Stimulated activated CD8-positive, alpha-beta memory T cell treated with anti-CD3 and anti-CD28 coated beads, Interleukin-12 subunit alpha, Interleukin-12 subunit beta, amount 100 ng/mL, for 1 hour (primary cell): ENCODE data around the gene NOS1AP.
"Not testable (repeated sequence)": the region's sequence is repeated elsewhere in the genome, so short reads cannot be mapped to it uniquely, and the experiment has no call there.

Source experiments
- DNase-seq: peaks from one replicate; pipeline ENCODE4 v3.0.0-alpha.2; 2020; ENCODE audit warnings: low read depth

The NOS1AP gene

DNA sequence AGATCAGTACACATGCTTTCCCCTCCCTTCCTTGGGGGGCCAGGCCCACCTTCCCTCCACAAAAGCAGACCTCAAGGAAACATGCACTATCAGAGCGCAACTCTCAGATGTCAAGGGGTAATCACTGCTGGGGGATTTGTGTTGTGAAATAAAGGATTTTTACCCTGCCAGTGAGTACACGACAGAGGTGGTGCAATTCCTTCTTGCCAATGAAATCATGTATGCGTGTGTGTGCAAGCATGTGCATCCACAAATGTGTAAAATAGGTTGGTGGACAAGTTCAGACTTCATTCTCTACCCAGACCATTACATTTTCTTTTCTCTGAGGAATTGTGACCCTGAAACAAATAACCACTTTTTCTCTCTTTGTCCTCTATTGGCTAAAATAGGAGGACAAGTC lies 9.8 kb upstream of the NOS1AP start:
- no peak for DNase-seq

DNA sequence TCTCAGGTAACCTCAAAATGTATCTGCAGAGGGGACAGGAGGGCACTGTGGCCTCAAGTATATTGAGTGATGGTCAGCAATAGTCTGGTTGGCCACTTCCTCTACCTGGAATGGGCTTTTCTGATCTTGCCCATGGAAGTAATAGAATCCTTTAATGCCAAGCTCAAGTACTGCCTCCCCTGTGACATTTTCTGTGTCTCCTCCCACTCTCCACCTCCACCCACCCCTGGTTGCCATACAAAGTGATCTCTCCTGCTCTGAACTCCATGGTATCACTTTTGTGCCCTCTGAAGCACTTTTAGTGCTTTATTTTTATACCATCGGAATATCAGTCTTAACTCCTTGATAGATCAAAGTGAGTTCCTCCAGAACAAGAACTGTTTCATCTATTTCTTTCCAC lies 9.2 kb upstream of the NOS1AP start:
- DNase-seq, result no peak

DNA sequence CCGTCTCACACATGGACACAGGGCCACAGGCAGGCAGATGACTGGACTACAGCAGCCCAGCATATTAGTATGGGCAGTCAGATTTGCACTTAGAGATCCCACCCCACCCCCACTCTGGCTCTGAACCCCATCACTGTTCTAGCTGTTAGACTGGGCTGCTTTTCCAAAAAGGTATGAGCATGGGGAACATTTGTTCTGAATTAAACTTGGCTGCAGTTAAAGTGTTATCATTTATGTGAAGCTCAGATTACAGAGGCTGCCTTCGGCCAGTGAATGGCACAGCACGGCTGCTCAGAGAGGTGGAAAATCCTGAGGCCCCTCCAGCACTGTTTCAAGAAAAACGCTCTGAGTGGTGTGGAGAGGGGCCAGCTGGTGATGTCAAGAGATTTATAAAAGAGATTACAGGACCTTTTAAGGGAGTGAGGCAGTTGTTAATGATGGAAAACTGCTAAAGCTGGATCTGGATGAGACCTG lies 6.9 kb upstream of the NOS1AP start:
- DNase-seq, result no peak

DNA sequence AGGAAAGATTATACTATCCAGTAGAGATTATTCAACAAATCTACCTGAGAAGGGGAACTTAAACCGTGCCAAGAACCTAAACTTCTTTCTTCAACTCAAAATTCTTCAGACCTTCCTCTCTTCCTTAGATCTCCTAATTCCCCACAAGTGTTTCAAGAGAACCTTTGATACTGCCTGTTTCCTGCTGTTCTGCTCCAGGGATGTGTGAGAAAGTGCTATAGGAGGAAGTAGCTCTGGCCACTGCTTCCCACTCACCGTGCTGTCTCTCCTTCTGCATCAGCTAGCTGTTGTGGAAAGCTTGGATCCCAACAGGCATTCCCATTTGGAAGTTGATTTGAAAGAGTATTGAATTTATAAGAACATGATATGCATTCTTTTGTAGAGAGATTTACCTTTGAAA lies 4.5 kb upstream of the NOS1AP start:
- no peak for DNase-seq

DNA sequence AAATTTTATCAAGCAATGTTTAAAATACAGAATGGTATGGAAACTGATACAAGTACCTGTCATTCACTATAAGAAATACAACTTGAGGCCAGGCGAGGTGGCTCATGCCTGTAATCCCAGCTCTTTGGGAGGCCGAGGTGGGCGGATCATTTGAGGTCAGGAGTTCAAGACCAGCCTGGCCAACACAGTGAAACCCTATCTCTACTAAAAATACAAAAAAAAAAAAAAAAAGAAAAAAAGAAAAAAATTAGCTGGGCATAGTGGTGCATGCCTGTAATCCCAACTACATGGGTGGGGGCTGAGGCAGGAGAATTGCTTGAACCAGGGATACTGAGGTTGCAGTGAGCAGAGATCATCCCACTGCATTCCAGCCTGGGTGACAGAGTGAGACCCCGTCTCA lies 2.7 kb upstream of the NOS1AP start:
- DNase-seq, result not testable (repeated sequence)

DNA sequence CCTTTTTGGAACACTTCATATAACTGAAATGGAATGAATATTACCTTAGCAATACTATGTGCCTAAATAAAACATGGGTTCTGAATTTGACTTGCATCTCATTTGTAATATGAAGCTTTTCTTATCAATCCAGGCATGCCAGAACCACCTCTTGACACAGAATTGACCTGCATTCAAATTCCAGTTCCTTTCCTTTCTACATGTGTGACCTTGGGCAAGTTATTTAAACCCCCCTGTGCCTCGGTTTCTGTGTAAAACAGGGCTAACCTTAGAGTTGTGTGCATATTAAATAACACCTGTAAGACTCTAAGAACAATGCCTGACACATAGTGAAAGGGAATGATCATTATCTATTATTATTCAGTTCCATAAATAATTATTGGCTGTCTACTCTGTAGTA lies 2.0 kb upstream of the NOS1AP start:
- DNase-seq, result no peak

DNA sequence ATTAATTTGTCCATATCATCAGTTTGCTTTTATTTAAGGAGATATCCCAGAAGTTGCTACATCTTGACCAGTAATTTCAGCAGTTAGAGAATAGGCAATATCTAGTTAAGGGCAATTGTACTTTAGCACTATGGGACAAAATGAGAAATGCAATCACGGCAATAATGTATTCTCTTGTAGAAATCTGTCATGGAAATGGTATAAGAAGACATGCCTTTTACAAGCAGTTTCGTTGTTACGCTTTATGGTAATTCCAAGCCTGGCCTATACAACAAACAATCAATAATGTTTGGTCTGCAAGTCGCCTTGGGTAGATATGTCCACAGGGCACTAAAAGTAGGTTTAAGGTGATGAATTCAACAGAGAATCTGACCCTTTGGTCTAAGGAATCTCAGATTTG lies 1.2 kb upstream of the NOS1AP start:
- no peak for DNase-seq

DNA sequence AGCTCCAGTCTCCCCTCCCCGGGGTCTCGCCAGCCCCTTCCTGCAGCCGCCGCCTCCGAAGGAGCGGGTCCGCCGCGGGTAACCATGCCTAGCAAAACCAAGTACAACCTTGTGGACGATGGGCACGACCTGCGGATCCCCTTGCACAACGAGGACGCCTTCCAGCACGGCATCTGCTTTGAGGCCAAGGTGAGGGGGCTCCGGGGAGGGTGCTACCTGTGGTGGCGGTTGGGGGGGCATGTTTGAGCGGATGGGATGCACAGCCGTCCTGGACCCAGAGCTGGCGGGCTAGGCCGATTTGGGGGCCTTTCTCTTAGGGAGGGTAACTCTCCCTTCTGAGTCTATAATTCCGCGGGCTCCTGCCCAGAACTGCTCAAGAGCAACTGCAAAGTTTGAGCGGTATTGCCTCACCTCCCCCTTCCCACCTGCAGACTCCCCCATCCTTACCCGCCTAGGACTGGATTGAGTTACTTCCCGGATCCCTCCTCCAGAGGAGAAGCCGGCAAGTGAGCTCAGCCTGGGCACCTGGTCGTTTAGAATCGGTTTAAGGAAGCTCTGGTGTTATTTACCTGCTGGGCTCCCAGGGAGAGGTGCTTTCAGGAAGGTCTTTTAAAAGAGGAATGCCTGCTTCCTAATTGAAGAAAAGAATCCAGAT lies 730 bp downstream of the NOS1AP start:
- no peak for DNase-seq

DNA sequence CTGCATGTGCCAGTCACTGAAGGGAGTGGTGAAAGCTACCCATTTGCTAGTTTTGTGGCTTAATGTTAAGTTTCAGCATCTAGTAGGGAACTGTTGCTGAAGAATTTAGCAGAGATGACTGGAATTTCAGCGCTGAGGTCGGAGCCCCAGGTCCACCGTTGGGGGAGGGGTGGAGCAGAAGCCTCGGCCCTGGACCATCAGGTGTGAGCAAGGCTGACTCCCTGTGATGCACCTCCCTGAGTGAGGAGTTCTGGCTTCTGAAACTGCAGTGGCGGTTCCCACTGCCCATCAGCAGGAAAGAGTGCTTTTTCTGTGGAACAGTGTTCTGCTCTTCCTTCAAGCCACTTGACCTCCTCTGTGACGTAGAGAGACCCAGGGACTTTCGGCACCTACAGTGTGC lies 1.3 kb downstream of the NOS1AP start:
- no peak for DNase-seq

DNA sequence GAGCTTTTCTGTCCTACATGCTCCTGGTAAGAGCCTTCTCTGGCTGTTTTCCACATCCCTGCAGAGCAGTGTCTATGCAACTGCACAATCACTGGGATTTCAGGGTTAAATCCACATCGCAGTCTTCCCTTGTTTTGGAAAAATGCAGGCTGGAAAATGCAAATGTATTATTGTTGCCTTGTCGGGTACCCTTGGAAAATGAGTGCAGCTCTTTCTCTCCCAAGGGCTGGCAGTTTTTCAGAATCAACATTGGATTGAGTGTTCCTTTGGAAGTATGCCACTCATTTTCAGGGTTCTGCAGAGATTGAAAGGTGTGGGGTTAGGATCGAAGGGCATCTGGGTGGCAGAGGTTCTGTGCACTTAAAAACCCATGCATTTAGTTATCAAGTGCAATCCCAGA lies 3.2 kb downstream of the NOS1AP start:
- no peak for DNase-seq

DNA sequence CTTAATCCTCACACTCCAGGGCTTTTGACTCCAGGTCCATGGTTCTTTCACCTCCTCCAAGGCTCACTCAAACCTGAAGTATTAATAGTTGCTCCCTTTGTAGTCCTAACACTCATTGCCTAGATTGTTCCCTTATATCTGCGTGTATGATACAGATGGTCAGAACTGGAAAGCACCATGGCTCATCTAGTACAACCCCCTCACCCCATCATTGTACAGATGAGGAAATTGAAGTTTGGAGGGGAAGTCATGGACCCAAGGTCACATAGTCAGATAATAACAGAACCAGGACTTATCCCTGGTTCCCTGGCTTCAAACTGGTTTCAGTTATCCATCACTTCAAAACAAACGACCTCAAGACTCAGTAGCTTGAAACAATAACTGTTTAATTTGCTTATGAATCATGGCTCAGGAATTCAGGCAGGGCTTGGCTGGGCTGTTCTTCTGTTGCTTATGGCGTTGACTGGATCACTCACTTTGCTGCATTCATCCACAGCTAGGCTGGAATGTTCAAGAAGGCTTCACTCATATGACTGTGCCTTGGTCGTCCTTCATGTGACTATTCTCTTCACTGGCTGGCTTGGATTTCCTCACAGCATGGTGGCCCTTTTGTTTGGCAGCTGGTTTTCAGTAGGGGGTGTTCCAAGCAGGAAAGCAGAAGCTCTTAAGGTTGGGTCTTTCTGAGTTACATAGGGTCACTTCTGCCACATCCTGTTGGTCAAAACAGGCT lies 5.0 kb downstream of the NOS1AP start:
- DNase-seq, result no peak

DNA sequence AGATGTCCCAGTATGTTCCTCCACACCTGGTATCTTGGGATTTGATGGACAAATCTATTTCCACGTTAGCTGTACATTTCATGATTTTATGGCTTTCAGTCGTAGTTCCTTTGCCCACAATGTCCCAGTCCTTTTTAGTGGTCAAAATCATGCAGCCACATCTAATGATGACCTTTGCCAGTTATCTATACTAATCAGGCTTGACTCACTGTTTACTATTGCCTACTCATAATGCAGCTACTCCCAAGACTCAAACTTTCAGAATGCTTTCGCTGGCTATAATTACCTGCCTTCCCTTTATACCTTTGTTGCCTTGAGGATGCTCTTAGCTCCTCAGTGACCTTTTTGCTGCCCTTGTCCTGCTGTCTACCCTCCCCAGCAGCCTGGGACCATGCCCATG lies 6.4 kb downstream of the NOS1AP start:
- no peak for DNase-seq

DNA sequence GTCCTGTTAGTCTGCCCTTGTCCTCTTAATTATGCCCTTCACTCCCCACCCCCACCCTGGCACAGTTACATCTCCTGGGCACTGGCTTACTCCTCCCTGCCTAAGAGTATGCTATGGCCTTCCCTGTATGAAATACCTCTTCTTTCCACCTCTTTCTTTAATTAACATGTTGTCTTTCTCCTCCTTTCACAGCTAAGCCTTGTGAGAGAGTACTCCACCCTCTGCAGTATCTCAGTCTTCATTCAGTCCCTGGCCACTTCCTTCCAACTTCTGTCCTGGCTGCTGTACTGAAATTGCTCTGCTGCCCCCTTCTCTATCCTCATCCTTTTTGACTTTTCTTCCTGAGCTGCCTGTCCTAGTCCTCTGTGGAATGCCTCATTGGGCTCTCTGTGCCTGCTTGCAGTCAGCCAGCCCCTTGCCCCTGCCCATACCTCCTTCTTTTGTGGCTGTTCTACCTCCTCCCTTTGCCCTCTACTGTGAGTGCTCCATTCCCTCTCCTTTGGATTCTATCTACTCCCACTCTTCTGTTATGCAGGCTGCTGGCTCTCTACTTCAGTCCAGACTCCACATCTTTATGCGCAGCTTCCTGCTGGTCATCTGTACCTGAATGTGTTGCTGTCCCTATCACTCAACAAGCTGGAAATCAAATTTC lies 8.3 kb downstream of the NOS1AP start:
- no peak for DNase-seq

DNA sequence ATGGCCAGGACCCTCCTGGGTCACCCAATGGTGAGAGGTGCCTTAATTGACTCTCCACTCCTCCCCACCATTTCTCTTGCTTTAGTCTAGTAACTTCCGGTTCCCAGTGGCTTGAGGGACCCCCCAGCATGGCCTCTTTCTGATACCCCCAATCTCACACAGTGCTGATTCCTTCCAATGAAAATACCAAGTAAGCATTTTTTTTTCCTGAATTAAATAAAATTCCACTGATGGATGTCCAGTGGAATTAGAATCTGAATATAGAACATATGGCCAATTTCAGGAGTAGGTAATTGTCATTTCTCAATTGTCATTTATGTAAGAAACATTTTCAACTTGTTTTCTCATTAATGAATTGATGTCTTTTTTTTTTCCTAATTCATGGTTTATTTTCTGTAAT lies 9.5 kb downstream of the NOS1AP start:
- DNase-seq, result no peak

DNA sequence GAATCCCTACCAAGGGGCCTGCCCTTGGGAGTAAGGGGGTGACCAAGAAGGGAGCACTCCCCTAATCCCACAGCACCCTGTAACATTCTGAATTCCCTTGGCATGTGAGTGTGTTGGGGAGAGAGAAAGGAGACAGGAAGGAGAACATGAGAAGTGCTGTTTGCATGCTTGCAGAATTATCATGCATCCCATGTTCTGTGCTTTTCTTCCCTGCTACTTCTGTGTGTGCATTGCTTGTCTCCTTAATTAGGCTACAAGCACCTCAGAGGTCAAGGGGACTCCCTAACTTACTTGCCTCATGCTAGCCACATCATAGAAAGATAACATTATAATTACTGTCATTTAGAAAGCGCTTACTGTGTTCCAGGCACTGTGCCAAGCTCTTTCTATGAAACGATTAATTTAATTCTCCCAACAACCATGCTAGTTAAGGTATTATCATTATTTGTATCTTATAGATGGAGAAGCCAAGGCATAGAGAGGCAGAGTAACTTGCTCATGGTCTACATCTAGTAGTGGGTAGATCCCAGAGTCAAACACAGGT lies 11.1 kb downstream of the NOS1AP start:
- DNase-seq, result no peak

DNA sequence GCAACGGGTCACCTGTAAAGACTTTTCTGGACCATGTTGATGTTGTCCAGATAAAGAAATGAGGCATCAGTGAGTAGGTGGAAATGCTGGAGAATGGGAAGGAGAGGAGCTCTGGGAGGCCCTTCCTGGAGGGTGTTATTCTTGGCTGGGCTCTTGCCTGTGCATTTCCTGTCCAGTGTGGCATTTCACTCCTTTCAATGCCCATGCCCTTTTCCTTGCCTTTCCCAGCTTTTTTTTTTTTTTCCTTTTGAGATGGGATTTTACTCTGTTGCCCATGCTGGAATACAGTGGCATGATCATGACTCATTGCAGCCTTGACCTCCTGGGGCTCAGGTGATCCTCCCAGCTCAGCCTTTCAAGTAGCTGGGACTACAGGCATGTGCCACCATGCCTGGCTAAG lies 11.8 kb downstream of the NOS1AP start:
- DNase-seq, result no peak

DNA sequence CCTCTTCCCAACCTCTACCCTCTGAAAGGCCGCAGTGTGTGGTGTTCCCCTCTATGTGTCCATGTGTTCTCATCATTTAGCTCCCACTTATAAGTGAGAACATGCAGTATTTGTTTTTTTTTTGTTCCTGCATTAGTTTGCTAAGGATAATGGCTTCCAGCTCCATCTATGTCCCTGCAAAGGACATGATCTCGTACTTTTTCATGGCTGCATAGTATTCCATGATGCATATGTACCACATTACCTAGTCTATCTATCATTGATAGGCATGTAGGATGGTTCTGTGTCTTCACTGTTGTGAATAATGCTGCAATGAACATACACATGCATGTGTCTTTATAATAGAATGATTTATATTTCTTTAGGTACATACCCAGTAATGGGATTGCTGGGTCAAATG lies 12.6 kb downstream of the NOS1AP start:
- not testable (repeated sequence) for DNase-seq

DNA sequence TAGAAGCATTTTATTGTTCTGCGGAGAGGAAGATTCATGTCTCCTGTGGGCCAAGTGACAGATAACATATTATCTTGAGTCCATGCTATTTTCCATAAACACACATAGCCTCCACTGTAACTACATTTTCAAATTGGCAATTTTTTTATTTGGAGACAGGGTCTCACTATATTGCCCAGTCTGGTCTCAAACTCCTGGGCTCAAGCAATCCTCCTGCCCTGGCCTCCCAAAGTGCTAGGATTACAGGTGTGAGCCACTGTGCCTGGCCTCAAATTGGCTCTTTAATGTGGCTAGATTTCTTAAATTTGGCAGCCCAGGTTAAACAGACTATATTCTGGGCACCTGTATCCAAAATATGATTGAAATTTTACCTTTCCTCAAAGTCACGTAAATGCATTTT lies 13.8 kb downstream of the NOS1AP start:
- no peak for DNase-seq

DNA sequence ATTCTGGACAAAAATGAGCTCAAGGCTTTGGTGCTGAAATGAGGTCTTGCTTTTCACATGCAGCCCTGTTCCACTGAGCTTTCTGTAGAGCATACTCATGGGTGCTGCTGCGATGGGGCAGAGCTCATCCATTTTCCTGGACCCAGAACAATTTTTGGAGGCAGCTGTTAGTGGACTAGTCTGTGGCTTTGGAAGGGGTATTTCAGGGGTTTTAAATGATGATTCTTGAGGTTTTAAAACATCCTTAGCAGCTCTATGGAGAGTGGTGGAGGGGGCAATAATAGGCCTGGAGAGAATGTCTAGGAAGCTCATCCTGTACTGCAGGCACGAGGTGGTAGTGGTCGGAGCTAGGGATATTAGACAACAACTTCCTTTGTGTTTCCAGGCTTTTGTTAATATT lies 16.5 kb downstream of the NOS1AP start:
- no peak for DNase-seq

DNA sequence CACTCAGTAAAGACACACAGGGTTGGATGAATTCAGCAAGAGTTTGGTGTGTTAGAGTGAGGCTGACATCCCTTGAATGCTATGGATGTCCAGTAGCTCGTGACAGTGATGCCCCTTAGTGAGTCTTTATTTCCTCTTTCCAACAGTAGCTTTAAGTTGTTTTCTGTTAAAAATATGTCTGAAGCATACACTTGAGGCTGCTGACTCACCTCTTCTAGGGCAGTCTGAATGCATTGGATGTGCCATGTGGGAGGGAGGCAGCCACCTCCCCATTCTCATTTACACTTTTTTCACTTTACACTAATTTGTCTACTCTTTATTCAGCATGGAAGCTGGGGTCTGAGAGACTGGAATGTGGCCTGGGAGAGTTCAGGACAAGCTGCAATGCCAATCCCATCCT lies 17.6 kb downstream of the NOS1AP start:
- no peak for DNase-seq

DNA sequence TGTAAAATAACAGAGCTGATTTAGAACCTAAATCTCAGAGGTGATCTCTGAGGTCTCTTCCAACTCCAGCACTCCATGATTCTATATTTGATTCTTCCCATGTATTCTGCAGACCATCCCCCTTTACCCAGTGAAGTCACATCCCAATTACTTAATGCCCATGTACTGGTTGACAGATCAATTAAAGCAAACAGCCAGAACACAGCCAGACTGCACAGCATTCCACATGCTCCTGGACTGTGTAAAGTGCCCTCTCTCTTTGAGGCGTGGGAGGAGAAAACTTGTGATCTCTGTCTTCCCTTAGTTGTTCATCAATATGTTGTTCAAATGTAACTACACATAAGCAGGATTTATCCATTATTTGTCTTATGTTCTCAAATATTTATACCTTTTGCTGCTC lies 18.1 kb downstream of the NOS1AP start:
- DNase-seq, result no peak

DNA sequence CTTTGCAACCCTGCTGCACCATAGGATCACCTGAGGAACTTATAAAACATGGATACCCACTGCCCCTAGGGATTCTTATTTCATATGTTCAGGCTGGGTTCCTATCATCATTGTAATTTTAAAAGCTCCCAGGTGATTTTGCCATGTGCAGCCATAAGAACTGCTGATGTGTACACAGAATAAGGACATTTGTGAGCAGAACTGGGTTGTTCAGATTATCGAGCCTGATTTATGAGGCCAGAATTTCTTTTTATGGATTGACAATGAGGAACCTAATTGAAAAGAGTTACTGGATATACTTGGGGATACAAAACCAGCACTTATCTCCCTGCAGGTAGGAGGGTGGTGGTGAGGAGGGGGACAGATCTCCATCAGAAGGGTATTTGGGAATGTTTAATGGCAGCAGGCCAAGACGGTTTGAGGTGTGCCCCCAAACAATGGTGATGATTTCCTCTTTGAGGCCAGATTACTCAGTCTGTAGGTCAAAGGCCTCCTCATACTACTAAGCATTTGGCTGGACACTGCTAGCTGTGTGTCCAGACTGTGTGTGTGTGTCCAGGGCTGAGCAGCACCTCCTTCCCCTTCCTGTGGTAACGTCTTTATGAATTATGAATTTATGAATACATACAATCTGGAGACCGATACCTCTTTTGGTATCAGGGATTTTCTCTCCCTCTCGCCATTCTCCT lies 18.9 kb downstream of the NOS1AP start:
- DNase-seq, result no peak

DNA sequence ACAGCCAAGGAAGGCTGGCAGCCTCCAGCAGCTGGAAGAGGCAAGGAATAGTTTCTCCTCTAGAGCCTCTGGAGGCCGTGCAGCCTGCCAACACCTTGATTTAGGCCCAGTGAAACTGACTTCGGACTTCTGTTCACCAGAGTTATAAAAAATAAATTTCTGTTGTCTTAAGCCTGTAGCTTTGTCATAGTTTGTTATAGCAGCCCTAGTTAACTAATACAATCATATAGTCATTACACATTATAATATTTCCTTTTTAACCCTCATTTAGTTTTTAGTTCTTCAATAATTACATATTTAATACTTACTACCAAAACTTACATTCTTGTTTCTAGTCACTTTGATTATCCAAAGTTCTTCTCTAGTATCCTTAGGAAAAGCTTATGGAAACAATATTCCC lies 20.3 kb downstream of the NOS1AP start:
- DNase-seq, result no peak
